ENCODE measurements around the gene ALG13. TPM values are rescaled to one million over a fixed set of nuclear protein-coding genes. Genes with fewer than 3 reads are reported as not detected.

ALG13 gene
- total RNA-seq, result 34.1 and 34.2 TPM in 2 replicates

DNA sequence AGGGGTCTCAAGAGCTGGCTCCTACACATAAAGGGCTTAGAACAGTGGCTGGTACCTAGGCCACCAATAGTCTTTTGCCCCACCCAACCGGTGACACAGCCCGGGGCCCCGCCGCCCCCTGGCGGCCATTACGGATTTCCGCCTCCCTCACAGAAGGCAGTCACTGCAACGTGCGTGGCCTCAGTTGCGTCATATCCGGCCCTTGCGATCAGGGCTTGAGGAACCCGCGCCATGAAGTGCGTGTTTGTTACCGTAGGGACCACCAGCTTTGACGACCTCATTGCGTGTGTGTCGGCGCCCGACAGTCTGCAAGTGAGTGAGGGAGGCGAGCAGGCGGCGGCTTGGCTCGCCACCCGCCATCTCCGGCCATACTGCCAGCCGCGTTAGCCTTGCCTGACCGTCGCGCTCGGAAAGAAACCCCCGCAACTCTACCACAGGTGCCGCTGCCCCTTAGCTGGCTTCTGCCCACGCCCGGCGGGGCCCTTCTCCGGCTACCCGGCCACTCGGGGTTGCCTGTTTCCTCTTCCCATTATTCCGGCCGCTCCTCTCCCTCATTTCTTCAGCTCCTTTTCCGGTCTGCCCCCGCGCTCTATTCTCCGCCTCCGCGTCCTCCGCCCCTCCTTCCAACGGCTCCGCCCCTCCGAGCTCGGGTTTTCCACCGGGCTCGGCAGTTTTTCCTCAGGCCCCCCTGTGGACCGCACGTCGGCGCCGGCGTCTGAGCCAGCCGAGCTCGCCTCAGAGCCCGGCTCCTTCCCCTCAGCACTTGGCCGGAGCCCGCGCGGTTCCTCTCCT lies at the start of gene ALG13:
TSS of gene ALG13 (plus strand) at position 183 of the 792 bp plus-strand sequence. CDS start at position 232, 49 bp downstream.

Other genes starting within 250 kb of the ALG13 start
- gene SERTM2, start 169.5 kb upstream of the ALG13 start, total RNA-seq, result not detected in 2 replicates
- not detected in 2 replicates for gene TRPC5OS, start 195.0 kb downstream of the ALG13 start, total RNA-seq

All from bronchial smooth muscle cell (primary cell).